Measurements from ENCODE around the gene MCEMP1.

DNA sequence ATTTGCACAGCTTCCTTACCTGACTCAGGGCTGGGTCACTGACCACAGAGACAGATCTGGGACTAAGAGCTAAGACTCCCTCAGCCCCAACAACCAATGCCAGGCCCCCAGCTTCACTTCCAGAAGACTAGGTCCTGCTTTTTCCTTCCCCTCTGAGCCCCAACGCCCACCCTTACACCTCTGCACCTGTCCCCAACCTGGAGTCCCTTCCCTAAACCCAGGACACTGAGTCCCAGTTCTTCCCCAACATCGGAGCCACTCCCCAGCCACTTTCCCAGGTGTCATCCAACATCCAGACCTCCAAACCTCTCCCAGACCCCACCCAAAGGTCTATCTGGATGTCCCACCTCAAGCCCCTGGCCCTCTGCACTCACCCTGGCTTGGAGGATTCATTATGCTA is 22.1 kb downstream of the MCEMP1 start:
- TF ChIP-seq, protein P1, sequence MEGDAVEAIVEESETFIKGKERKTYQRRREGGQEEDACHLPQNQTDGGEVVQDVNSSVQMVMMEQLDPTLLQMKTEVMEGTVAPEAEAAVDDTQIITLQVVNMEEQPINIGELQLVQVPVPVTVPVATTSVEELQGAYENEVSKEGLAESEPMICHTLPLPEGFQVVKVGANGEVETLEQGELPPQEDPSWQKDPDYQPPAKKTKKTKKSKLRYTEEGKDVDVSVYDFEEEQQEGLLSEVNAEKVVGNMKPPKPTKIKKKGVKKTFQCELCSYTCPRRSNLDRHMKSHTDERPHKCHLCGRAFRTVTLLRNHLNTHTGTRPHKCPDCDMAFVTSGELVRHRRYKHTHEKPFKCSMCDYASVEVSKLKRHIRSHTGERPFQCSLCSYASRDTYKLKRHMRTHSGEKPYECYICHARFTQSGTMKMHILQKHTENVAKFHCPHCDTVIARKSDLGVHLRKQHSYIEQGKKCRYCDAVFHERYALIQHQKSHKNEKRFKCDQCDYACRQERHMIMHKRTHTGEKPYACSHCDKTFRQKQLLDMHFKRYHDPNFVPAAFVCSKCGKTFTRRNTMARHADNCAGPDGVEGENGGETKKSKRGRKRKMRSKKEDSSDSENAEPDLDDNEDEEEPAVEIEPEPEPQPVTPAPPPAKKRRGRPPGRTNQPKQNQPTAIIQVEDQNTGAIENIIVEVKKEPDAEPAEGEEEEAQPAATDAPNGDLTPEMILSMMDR (IDR thresholded peaks at IDR 0.05; ENCODE audit: low read depth, low read length, poor library complexity, severe bottlenecking): no peak
- no peak for TF ChIP-seq EZH2phosphoT487 (IDR thresholded peaks at IDR 0.05; ENCODE audit: borderline replicate concordance, low read length)

Data from DOHH2 (cell line).